D341Med (cell line): ENCODE data around the gene CHN1.

Experiments
- DNase-seq: peaks from one replicate; pipeline ENCODE4 v3.0.0; 2012; ENCODE audit warnings: low spot score

Gene CHN1

GRCh38 chr2:174971868-174972781 lies 33.1 kb downstream of the CHN1 start:
- DNase-seq, result no peak

- DNase-seq, result no peak
These were observed 35.1 kb downstream of the CHN1 start for GRCh38 chr2:174970092-174970491.

- DNase-seq, result no peak
These were observed 36.0 kb downstream of the CHN1 start for GRCh38 chr2:174969091-174969734.

GRCh38 chr2:174967691-174968260 lies 37.4 kb downstream of the CHN1 start:
- DNase-seq, result no peak

GRCh38 chr2:174967086-174967485 lies 38.1 kb downstream of the CHN1 start:
- no peak for DNase-seq

GRCh38 chr2:174965992-174966744 lies 39.0 kb downstream of the CHN1 start:
- DNase-seq, result no peak

GRCh38 chr2:174965551-174965950 lies 39.6 kb downstream of the CHN1 start:
- DNase-seq, result no peak

- DNase-seq, result no peak
These were observed 40.8 kb downstream of the CHN1 start for GRCh38 chr2:174964404-174964803.

GRCh38 chr2:174963437-174964400 lies 41.5 kb downstream of the CHN1 start:
- no peak for DNase-seq

GRCh38 chr2:174959787-174960186 lies 45.4 kb downstream of the CHN1 start:
- no peak for DNase-seq

GRCh38 chr2:174957050-174957449 lies 48.1 kb downstream of the CHN1 start:
- DNase-seq, result no peak

GRCh38 chr2:174952607-174953006 lies 52.6 kb downstream of the CHN1 start:
- no peak for DNase-seq

- no peak for DNase-seq
These were observed 53.4 kb downstream of the CHN1 start for GRCh38 chr2:174951745-174952144.

GRCh38 chr2:174949988-174950687 lies 55.0 kb downstream of the CHN1 start:
- no peak for DNase-seq

GRCh38 chr2:174945601-174946260 lies 59.5 kb downstream of the CHN1 start:
- DNase-seq, result no peak

GRCh38 chr2:174939046-174939445 lies 66.1 kb downstream of the CHN1 start:
- DNase-seq, result no peak

- no peak for DNase-seq
These were observed 73.5 kb downstream of the CHN1 start for GRCh38 chr2:174931724-174932123.

- DNase-seq, result no peak
These were observed 75.4 kb downstream of the CHN1 start for GRCh38 chr2:174929786-174930185.

GRCh38 chr2:174925046-174925784 lies 80.0 kb downstream of the CHN1 start:
- no peak for DNase-seq
